IPS DF 4.7 (cell line): ENCODE results near the gene IL13RA2.

Experiments
- DNase-seq: peaks from one replicate; pipeline ENCODE4 v3.0.0-alpha.2; 2013; ENCODE audit warnings: low spot score; ENCODE audit errors: extremely low read depth

Gene IL13RA2

GRCh38 chrX:115017455-115017854 is at the start of gene IL13RA2:
Gene IL13RA2 (minus strand): TSS chrX:115017616. CDS start chrX:115017269, 347 bp downstream.
- no peak for DNase-seq

DNA sequence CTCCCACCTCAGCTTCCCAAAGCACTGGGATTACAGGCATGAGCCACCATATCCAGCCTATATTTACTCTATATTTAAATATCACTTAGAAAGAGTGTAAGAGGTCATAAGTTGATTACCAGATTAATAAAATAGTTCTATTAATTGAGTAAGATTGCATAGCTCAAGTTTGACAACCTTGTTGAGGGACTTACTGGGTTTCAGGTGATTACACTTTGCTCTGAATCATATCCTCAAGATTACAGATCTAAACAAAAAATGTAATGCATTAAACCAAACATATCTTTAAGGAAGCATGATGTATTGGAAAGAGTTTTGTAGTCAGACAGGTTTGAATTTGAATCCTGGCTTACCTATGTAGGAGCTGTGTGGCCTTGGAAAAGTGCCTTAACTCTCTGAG is 47.9 kb upstream of the IL13RA2 start:
- no peak for DNase-seq

DNA sequence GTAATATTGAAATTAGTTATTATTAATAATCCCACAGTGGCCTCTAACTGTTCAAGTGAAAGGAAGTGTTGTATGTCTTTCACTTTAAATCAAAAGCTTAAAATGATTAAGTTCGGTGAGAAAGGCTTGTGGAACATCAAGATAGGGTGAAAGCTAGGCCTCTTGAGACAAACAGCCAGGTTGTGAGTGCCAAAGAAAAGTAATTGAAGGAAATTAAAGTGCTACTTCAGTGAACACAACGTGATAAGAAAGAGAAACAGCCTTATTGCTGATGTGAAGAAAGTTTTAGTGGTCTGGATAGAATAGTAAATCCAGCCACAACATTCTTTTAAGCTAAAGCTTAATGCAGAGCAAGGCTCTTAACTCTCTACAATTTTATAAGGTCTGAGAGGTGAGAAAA is 42.6 kb upstream of the IL13RA2 start:
- DNase-seq, result no peak

DNA sequence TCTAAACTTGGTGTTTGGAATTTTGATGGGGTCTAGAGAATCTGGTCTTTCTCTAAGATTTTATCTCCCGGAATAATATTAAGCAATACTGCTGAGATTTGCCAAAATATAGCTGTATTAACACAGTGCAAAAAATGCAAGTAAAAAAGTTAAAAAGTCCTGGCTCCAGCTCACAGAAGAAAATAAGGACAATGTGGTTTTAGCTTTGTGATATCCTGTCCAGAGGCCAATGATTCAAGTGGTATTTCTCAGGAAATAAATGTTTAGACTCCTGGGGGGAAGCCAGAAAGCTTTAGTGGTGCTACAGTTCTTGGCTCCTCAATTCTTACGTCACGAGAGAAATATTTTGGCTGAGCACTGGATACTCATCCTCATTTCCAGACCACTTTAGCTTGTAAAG is 40.9 kb upstream of the IL13RA2 start:
- DNase-seq, result no peak

DNA sequence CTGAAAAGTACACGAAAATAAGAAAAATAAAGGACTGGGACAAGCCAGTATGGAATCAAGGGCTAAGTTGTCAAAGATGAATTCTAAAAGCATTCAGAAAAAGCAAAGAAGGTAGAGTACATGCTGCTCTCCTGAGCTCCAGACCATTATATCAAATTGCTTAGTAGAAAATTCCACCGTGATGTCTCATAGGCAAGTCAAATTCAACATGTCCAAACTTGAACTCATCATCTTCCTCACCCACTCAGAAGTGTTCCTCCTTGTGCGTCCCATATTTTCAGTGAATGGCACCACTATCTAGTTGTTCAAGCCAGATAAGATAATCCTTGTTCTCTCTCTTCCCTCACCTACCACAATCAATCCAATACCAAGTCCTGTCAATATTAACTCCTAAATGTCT is 37.5 kb upstream of the IL13RA2 start:
- DNase-seq, result no peak

GRCh38 chrX:115053223-115053622 is 35.8 kb upstream of the IL13RA2 start:
- DNase-seq, result no peak

DNA sequence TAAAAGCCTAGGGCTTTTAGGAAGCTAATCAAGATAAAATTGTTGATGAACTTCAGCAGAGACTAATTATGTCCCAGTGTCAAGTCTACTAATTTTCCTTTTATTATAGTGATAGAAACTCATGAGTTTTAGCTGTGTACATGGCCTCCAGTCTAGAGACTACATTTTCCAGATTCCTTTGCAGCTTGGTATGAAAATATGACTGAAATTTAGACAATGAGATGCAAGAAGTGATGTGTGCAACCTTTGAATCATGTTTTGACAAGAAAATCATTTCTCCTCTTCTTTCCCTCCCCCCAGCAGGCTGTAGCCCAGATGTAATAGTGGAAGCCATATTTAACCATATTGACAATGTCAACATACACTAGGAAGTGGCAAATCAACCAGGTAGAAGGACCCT is 30.3 kb upstream of the IL13RA2 start:
- DNase-seq, result no peak

GRCh38 chrX:115047181-115047580 is 29.8 kb upstream of the IL13RA2 start:
- DNase-seq, result no peak

GRCh38 chrX:115040417-115040816 is 23.0 kb upstream of the IL13RA2 start:
- no peak for DNase-seq

DNA sequence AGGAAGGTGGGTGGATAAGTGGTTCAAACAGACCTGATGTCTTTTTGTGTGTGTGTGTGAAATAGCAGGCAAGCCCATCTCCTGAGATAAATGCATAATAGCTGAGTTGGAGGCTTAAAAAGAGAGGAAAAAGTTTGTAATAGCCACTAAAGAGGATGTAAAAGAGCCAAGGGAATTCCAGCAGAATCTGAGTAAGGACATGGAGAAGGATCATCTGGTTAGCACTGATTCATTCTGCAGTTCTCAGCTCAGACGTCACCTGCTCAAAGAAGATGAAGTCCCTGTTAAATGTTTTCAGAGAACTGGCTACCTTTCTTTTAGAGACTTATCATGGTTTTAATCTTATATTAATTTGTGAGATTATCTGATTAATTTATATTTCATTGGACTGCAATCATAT is 21.0 kb upstream of the IL13RA2 start:
- no peak for DNase-seq

DNA sequence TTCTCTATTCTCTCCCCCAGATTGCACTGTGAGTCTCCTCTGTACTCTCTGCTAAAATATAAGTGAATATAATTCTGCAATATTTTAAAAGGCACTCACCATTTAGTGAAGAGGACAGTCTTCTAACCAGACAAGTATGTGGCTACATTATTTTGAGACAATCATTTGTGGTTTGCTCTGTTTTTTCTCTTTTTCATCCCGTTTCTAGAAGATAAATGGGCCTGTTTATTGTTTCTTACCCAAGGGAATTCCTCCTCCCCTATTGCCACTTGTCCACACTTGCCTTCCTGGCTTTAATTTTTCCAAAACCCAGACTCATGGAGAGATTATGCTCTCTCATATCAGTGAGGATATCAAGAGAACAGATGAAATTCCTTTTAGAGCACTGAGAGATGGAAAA is 18.6 kb upstream of the IL13RA2 start:
- no peak for DNase-seq

- DNase-seq, result no peak
Measured at GRCh38 chrX:115031989-115032388, 14.6 kb upstream of the IL13RA2 start.

GRCh38 chrX:115030625-115031024 is 13.2 kb upstream of the IL13RA2 start:
- DNase-seq, result no peak

DNA sequence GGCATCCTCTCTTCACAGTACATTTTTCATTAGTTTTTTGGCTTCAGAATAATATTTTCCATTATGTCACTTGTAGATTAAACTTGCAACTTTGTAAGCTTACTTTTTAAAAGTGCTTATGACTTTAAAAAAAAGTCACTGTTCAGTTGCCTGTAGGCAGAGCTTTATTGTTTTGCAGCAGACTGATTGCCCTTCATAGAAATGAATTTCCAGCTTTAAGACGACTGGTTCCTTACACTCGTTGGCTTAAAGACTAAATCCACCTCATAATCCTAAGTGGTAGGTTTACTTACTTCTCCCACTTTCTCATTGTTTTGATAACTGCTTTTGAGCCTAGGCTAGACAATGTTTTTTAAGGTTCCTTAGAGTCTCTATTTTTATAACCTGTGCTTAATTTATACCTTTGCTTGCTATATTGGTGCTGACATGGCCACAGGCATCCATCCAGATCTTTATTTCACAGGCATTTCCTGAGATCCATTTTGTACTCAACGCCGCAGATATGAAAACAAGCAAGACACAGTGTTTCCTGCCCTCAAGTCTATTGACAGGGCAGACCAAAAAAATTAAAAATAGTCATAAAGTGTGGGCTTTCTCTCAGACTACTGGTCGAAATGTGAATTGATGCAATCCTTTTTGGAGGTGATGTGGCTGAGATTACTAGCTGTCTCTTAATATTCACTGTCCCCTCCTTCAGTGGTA is 12.6 kb upstream of the IL13RA2 start:
- DNase-seq, result no peak

- DNase-seq, result no peak
Measured at GRCh38 chrX:115029440-115029839, 12.0 kb upstream of the IL13RA2 start.

GRCh38 chrX:115023811-115024210 is 6.4 kb upstream of the IL13RA2 start:
- no peak for DNase-seq

DNA sequence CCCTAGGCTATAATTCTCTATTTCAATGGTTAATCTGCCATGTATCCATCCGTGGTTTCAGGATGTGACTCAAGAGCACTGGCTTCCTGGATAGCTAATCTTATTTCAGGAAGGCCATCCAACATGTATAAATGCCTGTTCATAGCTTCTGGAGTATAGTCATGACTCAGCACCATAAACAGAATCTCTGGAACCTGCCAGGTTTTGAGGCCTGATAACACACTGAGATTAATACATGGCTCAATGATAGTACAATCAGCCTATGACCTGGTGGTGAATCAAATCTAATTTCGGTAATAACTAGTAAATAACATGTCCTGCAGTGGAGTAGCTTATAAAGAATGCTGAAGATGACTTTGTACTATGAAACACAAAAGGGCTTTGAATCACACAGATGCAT is 5.7 kb upstream of the IL13RA2 start:
- DNase-seq, result no peak

- no peak for DNase-seq
Measured at GRCh38 chrX:115021121-115021520, 3.7 kb upstream of the IL13RA2 start.

- DNase-seq, result no peak
Measured at GRCh38 chrX:115018944-115019343, 1.5 kb upstream of the IL13RA2 start.

GRCh38 chrX:115018040-115018647 is 728 bp upstream of the IL13RA2 start:
- DNase-seq, result no peak

- DNase-seq, result no peak
Measured at GRCh38 chrX:115013705-115014104, 3.7 kb downstream of the IL13RA2 start.

DNA sequence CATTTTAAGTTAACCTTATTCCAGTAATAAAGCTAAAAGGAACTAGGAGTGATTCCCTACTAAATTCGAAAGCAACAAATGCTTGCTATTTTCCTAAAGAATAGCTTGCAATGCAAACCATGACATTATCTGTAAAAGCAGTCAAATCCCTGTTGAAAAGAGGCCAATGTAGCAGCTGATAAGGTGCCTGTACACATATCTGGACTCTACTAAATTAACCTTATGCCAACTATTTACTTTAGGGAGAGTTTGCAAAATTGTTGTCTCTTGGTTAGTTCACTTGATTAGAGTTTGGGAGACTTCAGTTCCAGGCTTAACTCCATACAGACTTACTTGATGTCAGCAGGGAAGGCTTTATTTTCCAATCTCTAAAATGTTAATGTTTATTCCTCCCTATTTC is 6.0 kb downstream of the IL13RA2 start:
- no peak for DNase-seq

GRCh38 chrX:114999906-115000305 is 17.5 kb downstream of the IL13RA2 start:
- no peak for DNase-seq
